ENCODE results near the gene FAM204A.

FAM204A gene

DNA sequence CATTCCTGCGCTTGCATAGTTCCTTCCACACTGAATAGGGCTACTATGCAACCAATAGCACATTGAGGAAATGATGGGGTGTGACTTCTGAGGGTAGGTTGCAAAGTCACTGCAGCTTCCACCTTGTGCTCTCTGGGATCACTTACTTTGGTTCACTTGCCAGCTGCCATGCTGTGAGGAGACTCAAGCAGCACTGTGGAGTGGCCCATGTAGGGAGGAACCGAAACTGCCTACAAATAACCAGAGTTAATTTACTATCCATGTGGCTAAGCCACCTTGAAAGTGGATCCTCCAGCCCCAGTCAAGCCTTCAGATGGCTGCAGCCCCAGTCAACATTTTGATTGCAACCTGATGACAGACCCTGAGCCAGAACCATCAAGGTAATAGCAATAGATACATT lies 64.3 kb downstream of the FAM204A start:
- no peak for DNase-seq (ENCODE audit: low read depth)

DNA sequence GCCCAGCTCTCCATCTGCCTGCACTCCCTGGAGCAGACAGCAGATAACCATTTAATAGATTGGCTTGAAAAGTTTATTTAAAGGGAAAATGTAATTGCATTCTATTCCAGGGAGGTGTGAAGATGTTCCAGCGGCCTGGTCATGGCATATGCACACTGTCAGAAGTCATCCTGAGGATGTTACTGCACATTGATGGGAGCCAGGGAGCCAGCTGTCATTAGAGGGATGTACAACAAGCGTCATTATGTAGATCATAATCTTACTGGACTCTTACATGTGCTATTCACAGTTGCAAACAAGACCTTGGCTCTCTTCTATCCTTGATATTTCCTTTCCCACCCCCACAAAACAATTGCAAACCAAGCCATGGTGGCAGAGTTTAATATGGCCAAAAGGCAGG lies 65.4 kb downstream of the FAM204A start:
- no peak for DNase-seq (ENCODE audit: low read depth)

DNA sequence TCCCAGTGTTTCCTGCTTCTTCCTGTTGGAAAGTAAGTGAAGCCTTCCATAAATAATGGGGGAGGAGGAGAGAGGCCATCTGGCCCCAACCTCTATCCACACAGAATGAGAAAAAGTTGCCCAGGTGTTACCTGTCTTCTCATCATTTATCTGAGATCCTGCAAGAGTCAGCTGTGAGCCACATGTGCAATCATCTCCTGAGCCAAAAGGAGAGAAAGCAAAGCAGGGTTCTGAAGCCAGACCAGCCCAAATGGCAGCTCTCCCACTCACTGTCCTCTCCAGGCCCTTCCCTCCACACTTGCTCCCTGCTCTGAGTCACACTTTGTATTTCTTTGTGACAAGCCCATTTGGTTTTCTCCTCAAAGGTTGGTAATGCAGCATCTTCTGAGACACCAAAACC lies 65.9 kb downstream of the FAM204A start:
- DNase-seq (ENCODE audit: low read depth), result no peak

DNA sequence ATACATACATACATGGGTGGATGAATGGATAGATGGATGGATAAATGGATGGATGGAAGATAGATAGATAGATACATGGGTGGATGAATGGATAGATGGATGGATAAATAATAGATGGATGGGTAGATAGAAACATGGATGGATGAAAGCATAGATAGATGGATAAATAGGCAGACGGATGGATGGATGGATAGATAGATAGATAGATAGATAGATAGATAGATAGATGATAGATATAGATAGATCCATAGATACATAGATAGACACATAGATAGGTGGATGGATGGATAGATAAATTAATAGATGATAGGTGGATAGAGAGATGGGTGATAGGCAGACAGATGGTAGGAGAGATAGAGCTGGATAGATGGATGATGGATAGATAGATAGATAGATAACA lies 68.5 kb downstream of the FAM204A start:
- DNase-seq (ENCODE audit: low read depth), result no peak

DNA sequence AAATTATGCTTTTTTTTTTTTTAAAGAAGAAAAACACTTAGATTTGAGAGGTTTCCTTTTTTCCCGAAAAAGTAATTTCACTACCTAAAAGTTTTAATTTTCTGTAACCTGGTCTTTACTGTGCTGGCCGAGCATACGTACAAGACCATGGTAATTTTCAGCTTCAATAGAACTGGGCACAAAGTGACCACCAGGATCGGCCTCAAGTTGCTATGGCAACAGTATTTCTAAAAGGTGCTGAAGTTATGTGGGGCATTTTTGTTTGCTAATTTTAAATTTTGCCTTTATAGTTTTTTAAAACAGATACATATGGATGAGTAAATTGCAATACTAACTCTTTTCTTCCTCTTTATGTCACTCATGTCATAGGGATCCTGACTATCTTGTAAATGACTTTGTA lies 69.4 kb downstream of the FAM204A start:
- DNase-seq (ENCODE audit: low read depth), result no peak

DNA sequence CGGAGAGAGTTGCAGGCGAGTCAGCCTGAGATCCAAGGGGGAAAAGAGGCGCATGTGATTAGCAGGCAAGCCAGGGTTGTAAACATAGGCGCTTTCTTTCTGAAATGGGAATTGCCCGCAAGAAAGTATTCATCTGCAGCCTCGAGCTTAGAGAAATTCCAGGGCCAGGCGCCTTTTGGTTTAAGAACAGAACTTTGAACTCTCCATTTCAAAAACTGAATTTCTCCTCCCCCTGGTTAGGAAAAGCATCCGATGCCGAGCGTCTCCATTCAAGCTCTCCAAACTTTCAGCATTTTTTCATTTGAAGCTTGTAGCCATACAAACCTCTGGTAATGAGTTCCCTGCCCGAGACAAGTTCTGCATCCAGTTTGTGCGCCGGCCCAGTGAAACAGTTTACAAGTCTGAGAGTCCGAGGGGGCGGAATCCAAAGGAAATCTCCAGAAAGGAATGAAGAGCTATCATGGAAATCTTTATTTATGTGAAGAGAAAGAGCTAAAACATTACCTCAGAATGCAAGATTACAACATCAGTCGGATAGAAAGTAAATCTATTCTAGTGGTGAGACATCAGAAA lies 69.9 kb downstream of the FAM204A start:
- no peak for DNase-seq (ENCODE audit: low read depth)

DNA sequence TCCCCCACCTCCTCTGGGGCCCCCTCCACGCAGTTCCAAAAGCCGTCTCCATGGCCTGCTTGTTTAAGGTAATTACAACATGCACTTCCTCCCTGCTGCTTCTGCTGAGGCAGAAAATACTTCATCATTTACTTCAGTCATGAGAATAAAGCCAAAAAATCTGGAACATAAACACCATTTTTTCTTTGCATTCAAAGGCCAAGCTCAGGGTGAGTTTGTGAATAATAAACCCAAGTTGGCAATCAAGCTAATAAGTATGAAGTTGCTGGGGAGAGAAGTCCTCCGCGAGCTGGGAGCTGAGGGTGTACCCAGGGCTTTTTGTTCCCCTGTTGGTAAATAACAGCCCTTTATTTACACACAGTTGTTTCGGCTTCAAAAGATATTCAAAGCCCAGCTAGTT lies 70.5 kb downstream of the FAM204A start:
- no peak for DNase-seq (ENCODE audit: low read depth)

DNA sequence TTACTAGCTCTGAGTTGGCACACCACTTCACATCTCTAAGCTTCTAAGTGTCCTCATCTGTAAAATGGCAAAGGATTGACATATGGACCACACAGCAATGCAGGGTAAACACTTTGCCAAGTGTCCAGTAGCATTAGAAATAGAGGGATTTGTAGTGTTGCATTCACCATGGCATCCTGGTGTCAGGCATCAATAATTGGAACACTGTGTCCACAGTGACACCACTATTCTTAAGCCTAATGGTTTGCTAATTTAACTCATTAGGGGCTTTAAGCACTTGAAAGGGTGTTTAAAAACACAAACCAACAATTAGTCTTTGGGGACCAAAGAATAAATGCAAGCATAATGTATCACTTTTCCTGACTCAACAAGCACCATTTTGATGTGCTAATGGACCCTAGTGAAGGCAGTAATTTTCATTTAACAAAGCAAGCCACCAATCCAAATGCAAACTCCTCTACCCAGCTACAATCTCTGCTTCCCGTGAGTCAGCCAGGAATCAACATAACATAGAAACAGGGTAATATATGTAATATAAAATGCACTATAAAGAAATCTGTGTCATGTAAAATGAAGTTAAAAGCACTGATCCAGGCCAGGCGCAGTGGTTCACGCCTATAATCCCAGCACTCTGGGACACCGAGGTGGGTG lies 75.9 kb downstream of the FAM204A start:
- DNase-seq (ENCODE audit: low read depth), result no peak

DNA sequence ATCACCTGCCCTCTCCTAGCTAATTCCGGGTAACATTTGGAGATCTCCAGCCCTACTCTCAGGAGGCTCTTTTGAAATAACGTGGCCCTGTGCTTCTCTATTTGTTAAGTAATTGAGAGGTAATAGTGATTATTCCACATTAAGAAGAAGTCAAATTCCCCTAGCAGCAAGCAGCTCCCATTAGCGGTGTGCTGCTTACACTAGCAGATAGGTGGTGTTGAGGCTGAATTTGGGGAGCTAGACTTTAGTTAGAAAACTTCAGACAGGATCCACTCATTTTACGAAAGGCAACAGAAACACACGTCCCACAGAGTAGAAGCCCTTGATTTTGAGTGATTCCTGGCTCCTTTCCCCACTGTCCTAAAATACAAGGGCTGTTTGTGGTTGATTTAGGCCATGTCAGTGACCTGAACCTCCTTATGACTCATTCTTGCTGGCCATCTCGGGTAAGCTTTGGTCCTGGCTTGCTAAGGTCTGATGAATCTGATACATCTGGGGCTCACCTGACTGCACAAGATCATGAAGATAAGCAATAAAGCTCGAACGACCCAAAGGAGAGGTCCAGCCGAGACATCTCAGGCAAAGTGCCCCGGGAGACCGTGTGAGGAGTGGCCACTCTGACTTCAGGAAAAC lies 77.2 kb downstream of the FAM204A start:
- DNase-seq (ENCODE audit: low read depth), result no peak

DNA sequence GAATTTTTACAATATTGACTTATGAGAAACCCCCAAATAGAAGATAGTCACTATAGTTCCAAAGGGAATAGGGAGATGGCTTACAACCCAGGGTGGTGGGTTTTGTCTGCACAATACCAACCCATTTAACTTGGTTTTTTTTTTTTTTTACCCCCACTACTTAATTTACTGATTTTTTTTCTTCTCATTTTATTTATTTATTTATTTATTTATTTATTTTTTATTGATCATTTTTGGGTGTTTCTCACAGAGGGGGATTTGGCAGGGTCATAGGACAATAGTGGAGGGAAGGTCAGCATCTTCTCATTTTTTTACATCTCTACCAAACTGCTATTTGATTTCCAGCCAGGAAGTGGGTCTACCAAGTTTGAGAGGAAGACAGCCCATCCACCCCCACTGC lies 77.9 kb downstream of the FAM204A start:
- DNase-seq (ENCODE audit: low read depth), result no peak

DNA sequence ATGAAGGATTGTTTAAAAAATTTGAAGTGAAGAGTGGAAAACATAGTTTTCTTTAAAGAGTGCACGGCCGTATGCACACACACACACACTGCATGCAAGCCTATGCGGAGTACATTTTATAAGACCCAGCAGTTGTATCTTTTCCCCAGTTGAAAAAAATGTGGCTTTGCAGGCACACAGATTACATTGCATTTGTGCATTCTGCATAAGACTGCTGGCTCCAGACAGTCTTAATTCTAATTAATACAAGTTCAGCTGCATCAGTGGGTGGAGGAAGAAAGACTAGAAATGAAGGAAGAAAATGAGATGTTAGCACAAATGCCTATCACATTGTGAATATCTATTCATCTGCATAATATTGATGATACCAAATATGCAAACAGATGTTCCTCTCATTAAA lies 79.6 kb downstream of the FAM204A start:
- DNase-seq (ENCODE audit: low read depth), result no peak

DNA sequence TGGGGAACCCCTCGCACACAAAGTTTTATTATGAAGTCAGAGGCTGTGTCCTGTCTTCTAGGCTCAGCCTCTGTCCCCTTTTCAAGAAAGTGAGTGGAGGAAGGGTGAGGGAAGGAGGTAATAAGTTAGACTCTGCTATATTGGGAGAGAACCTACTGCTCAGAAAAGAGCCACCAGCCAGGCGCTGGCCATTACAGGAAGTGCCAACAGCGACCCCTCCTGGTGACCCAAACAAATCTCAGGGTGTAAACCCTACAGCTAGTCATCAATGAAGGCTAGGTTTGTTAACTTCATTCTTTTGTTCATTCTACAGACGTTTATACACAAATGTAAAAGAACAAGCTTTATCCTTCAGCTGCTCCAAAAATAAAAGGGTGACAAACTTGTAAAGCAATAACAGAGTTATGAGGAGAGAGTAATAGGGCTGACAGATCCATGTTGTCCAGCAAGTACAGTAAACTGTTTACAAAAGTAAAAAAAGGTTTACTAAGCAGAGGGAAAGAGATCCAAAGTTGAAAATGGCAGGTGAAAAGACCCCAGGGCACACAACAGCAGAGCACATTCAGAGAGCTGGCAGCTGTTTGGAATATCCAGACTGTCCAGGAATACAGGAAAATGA lies 82.7 kb downstream of the FAM204A start:
- DNase-seq (ENCODE audit: low read depth), result no peak

DNA sequence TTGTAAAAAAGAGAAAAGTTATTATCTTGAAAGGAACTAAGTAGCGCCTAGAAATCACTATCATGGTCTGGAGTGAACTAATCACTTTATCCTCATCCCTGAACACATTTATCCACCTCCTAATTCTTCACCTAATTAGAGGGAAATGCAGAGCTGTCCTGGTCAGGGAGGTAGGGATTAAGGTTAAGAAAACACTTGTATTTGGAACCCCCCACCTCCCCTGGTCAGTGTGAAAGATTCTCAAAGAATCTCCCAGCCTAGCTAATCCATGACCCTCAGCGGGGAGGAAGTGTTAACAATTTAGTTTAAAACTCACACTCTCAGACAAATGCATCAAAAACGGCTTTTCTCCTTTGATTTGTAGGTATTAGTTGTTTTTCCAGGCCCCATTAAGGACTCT lies 83.8 kb downstream of the FAM204A start:
- no peak for DNase-seq (ENCODE audit: low read depth)

DNA sequence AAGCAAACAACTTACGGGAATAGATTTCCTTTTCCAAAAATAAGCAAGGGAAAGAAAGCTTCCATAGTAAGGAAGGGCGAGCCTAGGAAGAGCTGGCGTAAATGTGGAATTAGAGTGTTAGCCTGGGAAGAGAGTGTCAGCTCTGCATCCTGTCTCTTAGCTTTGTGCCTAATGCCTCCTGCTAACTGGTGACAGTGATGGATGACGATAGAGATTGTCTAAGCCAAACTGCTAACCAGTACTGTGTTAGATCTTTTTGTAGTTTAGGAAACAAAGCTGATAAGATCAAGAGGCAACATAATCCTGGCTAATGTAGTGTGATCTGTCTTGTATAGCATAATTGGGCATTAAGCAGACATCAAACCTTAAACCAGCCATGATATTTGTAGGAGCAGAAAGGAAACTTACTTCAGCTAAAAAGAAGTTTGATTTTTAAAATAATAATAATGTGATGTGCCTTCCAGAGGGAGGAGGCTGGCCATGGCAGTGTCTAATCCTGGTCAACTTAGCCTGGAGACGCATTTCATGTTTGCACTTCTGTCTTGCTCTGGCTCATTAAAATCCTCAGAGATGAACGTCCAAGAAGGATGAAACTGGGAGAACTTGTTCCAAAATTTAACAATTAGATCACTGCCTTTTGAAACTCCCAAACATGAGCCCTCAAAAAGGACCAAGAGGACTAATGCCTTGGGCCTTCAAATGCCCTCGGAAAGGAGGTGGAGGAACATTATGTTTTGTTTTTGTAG lies 85.1 kb downstream of the FAM204A start:
- DNase-seq (ENCODE audit: low read depth), result no peak

DNA sequence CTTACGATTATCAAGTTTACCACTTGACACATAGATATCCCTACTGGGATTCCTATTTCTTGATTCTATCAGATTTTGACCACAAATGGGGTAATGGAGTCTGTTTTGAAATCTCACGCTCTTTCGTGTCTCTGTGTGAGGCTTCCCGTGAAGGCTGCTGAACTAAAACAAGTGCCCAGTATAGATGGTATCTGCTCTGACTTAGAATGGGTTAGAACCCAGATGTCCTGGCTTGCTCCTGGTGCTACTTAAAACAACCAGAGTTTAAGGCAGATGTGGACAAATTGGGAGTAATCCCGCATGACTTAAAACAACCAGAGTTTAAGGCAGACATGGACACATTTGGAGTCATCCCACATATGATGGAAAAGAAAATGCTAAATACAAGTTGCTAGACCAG lies 85.9 kb downstream of the FAM204A start:
- no peak for DNase-seq (ENCODE audit: low read depth)

DNA sequence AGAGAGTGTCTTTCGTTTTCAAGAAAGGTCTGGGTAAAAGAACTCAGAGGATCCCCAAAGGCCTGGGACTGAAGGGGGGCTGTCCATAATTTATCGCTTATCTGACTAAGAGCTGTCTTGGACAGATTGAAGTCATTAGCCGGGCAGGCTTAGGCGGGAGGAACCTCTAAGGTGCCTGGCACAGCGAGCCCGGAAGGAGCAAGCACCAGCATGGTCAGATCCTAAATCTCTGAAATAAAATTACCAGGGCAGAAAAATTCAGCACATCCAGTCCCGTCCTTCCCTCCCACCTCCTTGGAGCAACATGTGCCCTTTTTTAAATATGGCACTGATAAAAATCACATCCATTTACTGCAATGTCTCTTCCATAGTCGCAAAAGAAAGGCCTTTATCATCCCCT lies 86.8 kb downstream of the FAM204A start:
- DNase-seq (ENCODE audit: low read depth), result no peak

DNA sequence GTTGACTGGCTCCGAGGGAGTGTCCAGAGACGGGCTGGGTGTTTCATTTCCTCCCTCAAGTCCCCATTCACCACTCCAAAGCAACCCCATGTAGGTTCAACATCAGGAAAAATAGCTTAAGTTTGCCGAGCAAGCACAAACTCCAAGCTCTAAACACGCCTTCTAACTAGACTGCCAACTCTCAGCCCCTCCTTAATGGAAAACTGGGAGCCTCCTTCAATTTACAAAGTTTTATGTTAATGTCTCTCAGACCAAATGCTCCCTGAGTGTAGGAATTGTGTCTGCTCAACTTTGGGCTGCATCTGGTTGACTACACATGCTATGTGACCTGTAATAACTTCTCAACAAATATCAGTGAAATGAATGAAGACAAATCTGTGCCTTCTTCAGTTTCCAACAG lies 87.5 kb downstream of the FAM204A start:
- no peak for DNase-seq (ENCODE audit: low read depth)

DNA sequence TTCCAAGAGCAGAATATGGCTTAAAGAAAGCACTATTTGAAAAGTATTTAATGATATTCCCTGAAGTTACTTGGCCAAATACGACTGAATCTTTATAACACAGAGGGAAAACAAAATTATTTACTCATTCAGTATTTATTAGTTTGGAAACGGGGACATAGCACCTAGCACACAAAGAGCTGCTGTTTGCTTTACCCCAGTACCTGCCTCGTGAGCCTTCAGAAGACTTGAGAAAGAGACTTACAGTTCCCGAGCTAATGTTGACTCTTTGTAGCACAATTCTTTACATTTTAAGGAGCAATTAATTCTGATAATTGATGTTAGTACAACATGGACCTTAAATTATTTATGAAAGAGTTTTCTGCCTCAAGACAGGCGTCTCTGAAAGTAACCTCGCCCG lies 88.7 kb downstream of the FAM204A start:
- DNase-seq (ENCODE audit: low read depth), result no peak

DNA sequence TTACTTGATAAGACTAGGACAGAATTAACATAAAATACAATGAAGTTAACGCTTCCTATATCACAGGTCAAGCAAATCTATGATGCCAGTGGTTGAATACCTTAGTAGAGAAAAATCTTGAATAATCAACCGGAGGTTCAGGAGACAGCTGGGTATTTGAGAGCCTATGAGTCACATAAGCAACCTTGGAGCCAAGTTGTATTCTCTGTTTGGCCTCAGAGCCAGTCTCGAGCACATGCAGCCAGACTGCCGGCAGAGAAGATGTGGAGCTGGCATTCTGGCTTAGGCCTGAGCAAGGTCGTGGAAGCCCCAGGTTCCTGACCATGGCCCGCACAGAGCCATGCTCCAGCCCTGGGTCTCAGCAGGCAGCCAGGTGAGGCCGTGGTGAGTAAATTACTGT lies 90.3 kb downstream of the FAM204A start:
- DNase-seq (ENCODE audit: low read depth), result no peak

DNA sequence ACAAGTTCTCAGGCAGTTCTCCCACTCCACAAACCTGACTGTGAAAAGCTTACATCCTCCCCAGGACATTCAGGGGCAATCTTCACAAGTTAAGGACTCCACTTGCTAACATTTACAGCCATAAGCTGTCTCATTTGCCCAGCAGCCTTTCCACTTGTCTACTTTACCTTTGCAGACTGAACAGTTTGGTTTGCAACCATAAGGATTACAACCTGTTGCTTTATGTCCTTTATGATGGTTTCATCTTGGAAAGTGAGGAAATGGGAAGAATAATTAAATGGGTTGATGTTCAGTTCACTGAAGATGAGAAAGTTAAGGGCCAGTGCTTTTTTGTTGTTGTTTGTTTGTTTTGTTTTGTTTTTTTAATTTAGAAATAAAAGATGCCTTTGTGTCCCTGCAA lies 92.4 kb downstream of the FAM204A start:
- DNase-seq (ENCODE audit: low read depth), result no peak

Measured in stimulated activated CD8-positive, alpha-beta memory T cell treated with anti-CD3 and anti-CD28 coated beads, Interleukin-7, amount 100 ng/mL, for 24 hours (primary cell).